Cerebellar cortex (tissue), 1 donor: ENCODE results near the gene DGKH.
"Not testable (repeated sequence)": the region's sequence is repeated elsewhere in the genome, so short reads cannot be mapped to it uniquely, and the experiment has no call there.

Experiments used
- DNase-seq: peaks from one replicate; pipeline ENCODE4 v3.0.0-alpha.2; 2015; ENCODE audit warnings: low spot score

The DGKH gene

GRCh38 chr13:42163338-42163737 is 114.9 kb downstream of the DGKH start:
- not testable (repeated sequence) for DNase-seq

- DNase-seq: not testable (repeated sequence)
Measured at GRCh38 chr13:42163910-42164309, 115.5 kb downstream of the DGKH start.

GRCh38 chr13:42164557-42165125 is 116.2 kb downstream of the DGKH start:
- DNase-seq: no peak

GRCh38 chr13:42168496-42168895 is 120.0 kb downstream of the DGKH start:
- no peak for DNase-seq

GRCh38 chr13:42170029-42170428 is 121.6 kb downstream of the DGKH start:
- no peak for DNase-seq

- DNase-seq: no peak
Measured at GRCh38 chr13:42173789-42174343, 125.4 kb downstream of the DGKH start.

GRCh38 chr13:42174344-42175162 is 126.1 kb downstream of the DGKH start:
- no peak for DNase-seq

- DNase-seq: no peak
Measured at GRCh38 chr13:42176294-42176693, 127.8 kb downstream of the DGKH start.

GRCh38 chr13:42177189-42177588 is 128.7 kb downstream of the DGKH start:
- DNase-seq: no peak

GRCh38 chr13:42181381-42181953 is 133.0 kb downstream of the DGKH start:
- no peak for DNase-seq

GRCh38 chr13:42189061-42189460 is 140.6 kb downstream of the DGKH start:
- no peak for DNase-seq

- no peak for DNase-seq
Measured at GRCh38 chr13:42190529-42190928, 142.1 kb downstream of the DGKH start.

GRCh38 chr13:42211704-42212464 is 163.4 kb downstream of the DGKH start:
- DNase-seq: no peak

- DNase-seq: no peak
Measured at GRCh38 chr13:42214446-42214845, 166.0 kb downstream of the DGKH start.

- peak; percentile 70 for DNase-seq
Measured at GRCh38 chr13:42215578-42216421, 167.4 kb downstream of the DGKH start.

GRCh38 chr13:42216422-42216735 is 167.9 kb downstream of the DGKH start:
- no peak for DNase-seq

- DNase-seq: peak; percentile 90
Measured at GRCh38 chr13:42218576-42218975, 170.1 kb downstream of the DGKH start.

- peak; percentile 67 for DNase-seq
Measured at GRCh38 chr13:42219051-42219450, 170.6 kb downstream of the DGKH start.

- peak; percentile 40 for DNase-seq
Measured at GRCh38 chr13:42219876-42220275, 171.4 kb downstream of the DGKH start.

GRCh38 chr13:42221121-42221765 is 172.8 kb downstream of the DGKH start:
- peak; percentile 34 for DNase-seq

- DNase-seq: no peak
Measured at GRCh38 chr13:42223681-42224080, 175.2 kb downstream of the DGKH start.
